Right cardiac atrium (tissue), 5 donors: ENCODE results near the gene RGS2. TPM values are rescaled to one million over a fixed set of nuclear protein-coding genes. Genes with fewer than 3 reads are reported as not detected.

Experiments
- ATAC-seq, 2 donors: fragments of 200-7000 bp; cut with Tn5 transposase; one replicate each; pipeline versions ENCODE4 v1.8.0 to v1.9.1; 2020; ENCODE audit warnings: moderate library complexity in 2 of 2, mild to moderate bottlenecking in 1 of 2
- DNase-seq, 3 donors: peaks; one replicate each; pipeline ENCODE4 v3.0.0-alpha.2; 2020
- H3K27ac ChIP-seq: one replicate; pipeline ENCODE4 v1.5.1; 2013; ENCODE audit warnings: mild to moderate bottlenecking, low read length, control low read depth, moderate library complexity
- H3K27me3 ChIP-seq: one replicate; pipeline ENCODE4 v1.6.1; 2013; ENCODE audit not compliant: control insufficient read depth, insufficient read depth
- H3K4me1 ChIP-seq: one replicate; pipeline ENCODE4 v1.6.1; 2013; ENCODE audit warnings: low read length; ENCODE audit not compliant: control insufficient read depth, insufficient read depth
- H3K4me3 ChIP-seq: one replicate; pipeline ENCODE4 v1.5.1; 2013; ENCODE audit warnings: low read length, control low read depth
- H3K9me3 ChIP-seq: one replicate; pipeline ENCODE4 v1.6.1; 2013; ENCODE audit warnings: low read length; ENCODE audit not compliant: control insufficient read depth
- WGBS: extraction: QIAGEN DNeasy Blood & Tissue Kit; methylation state at CpG from one replicate; pipeline ENCODE4 v1.1.7; 2013; 5-methylcytosine and 5-hydroxymethylcytosine counted together
- intact Hi-C, 4 donors: fragments of 100-400 bp; cut with DNase I; formaldehyde crosslinking; loops; one replicate each; pipeline versions ENCODE4 v1.11.0 to v1.14.0; 2022 to 2023
- long read RNA-seq, 4 donors: library from polyadenylated mRNA; unstranded; transcript quantifications; one replicate each; pipeline ENCODE4 v2.0.0, GENCODE V29; 2020 to 2021
- polyA plus RNA-seq: library from polyadenylated mRNA; stranded (reverse); fragments of 200-250 nt; gene quantifications from one replicate; pipeline ENCODE4 v1.2.3, GENCODE V29; 2013
- total RNA-seq, 4 donors: library from RNA; stranded (reverse); fragmentation: NEBNext Ultra II Directional; extraction: Animal tissue kit (Norgen Biotek cat#: 25700); gene quantifications; one replicate each; pipeline ENCODE4 v1.2.1, GENCODE V29; 2021
- donor health status: healthy with polysubstance abuse.
- donor health status: DM: no; HTN: yes; CAD: no.
- donor health status: DM: no; HTN: no; CAD: no.
- donor health status: DM: no; HTN: yes; CAD: no; lungs with severe emphysema.
- donor health status: DM: yes; HTN: yes; CAD: no.

RGS2 gene, protein sequence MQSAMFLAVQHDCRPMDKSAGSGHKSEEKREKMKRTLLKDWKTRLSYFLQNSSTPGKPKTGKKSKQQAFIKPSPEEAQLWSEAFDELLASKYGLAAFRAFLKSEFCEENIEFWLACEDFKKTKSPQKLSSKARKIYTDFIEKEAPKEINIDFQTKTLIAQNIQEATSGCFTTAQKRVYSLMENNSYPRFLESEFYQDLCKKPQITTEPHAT
- total RNA-seq (100 to 1,000 TPM in 1 of 4 donors, 10 to 100 TPM in 3; 24.0 to 106 (median 38.0) TPM), polyA plus RNA-seq (56.4 TPM)
- long read RNA-seq, donor 1, transcript RGS2-201 (5 exons, 1,354 nt), result major isoform, 10 of 11 reads
- long read RNA-seq, donor 1, partial matches to known transcripts, result 1 of 11 reads
- long read RNA-seq, donor 1, other reads (novel, unspliced or antisense), result 0 of 11 reads
- long read RNA-seq, donor 2, transcript RGS2-201 (5 exons, 1,354 nt), result major isoform, 14 of 16 reads
- long read RNA-seq, donor 2, partial matches to known transcripts, result 1 of 16 reads
- long read RNA-seq, donor 2, other reads (novel, unspliced or antisense), result 1 of 16 reads
- long read RNA-seq, donor 3, transcript RGS2-201 (5 exons, 1,354 nt), result major isoform, 106 of 119 reads
- long read RNA-seq, donor 3, partial matches to known transcripts, result 5 of 119 reads
- long read RNA-seq, donor 3, other reads (novel, unspliced or antisense), result 4 of 119 reads
- long read RNA-seq, donor 4, partial matches to known transcripts, result 2 of 6 reads
- long read RNA-seq, donor 4, other reads (novel, unspliced or antisense), result 0 of 6 reads

DNA sequence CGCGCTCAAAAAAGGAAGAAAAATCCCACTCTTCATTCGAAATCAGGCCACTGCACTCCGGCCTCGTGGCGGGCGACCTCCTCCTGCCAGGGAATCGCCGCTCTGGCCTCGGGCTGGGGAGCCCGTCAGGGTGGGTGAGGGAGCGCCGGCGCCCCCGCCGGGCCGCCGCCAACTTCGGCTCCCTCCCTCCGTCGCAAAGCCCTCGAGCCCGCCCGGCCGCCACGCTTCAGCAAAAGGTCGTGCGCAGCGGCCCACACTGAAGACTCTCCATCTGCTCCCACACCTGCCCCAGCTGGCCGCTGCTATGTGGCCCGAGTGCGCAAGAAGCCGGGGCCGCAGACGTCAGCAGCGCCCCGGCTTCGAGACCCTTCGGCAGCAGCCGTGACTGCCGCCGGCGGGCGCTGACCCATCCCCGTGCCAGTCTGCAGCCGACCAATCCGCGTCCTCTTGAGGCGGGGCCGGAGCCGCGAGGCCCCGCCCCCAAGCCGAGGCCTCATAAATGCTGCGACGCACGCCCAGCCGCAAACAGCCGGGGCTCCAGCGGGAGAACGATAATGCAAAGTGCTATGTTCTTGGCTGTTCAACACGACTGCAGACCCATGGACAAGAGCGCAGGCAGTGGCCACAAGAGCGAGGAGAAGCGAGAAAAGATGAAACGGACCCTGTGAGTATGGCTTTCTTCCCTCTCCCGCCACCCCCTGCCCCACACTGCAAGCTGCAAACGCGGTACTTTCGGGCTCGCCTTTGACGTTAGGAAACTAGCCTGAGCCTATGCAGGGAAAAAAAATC lies at the start of gene RGS2:
TSS of gene RGS2 (plus strand) at position 522 of the 789 bp plus-strand sequence. CDS start at position 555, 33 bp downstream.
- intact Hi-C loops, result loop anchor here in 2 of 4 donors (5.0 to 10.0 kb wide), 3 partner anchors 206 to 314 kb away; partner anchors contain the start of gene CDC73 (in 1 of the 2)
- peak within 1 kb of the TSS; percentile 87 for H3K4me3 ChIP-seq
- no peaks in the 10 kb centered on the region for H3K4me1 ChIP-seq
- H3K9me3 ChIP-seq, result no peaks in the 10 kb centered on the region
- H3K27ac ChIP-seq, result peak within 1 kb of the TSS; percentile 93
- under 1% methylated on average over 72 of the region's 72 CpGs for WGBS
- H3K27me3 ChIP-seq, result no peaks in the 10 kb centered on the region
- peak; percentile 93 to 97 (median 97) for DNase-seq
- peak; percentile 99 for ATAC-seq

GRCh38 chr1:192759104-192759503 lies 49.7 kb upstream of the RGS2 start:
- no peaks in the 10 kb centered on the region for H3K4me1 ChIP-seq
- H3K27ac ChIP-seq, result no peak overlapping the region
- no peak overlapping the region for H3K4me3 ChIP-seq
- WGBS, result 97% methylated on average over 1 of the region's 1 CpG
- ATAC-seq (no peak), DNase-seq (no peak)
- no peaks in the 10 kb centered on the region for H3K9me3 ChIP-seq
- no peaks in the 10 kb centered on the region for H3K27me3 ChIP-seq
- intact Hi-C loops, result no loop called here

DNA sequence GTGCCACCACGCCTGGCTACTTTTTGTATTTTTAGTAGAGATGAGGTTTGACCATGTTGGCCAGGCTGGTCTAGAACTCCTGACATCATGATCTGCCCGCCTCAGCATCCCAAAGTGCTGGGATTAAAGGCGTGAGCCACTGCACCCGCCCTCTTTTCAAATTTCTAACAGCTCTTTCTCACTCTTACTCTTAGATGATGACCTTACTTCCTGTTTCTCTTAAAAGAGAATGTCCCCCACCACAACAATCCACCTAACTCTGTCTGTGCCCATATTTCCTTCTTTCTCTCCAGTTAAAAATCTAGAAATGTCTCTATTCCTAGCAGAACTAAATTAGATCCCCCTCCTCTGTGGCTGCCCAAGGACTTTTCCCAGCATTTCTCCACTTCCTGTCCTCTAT lies 46.6 kb upstream of the RGS2 start:
- 95% methylated on average over 4 of the region's 4 CpGs for WGBS
- intact Hi-C loops, result no loop called here
- ATAC-seq, result no peak
- H3K4me3 ChIP-seq, result no peak overlapping the region
- H3K4me1 ChIP-seq, result no peaks in the 10 kb centered on the region
- H3K27ac ChIP-seq, result no peak overlapping the region
- no peak for DNase-seq
- no peaks in the 10 kb centered on the region for H3K27me3 ChIP-seq
- H3K9me3 ChIP-seq, result no peaks in the 10 kb centered on the region

DNA sequence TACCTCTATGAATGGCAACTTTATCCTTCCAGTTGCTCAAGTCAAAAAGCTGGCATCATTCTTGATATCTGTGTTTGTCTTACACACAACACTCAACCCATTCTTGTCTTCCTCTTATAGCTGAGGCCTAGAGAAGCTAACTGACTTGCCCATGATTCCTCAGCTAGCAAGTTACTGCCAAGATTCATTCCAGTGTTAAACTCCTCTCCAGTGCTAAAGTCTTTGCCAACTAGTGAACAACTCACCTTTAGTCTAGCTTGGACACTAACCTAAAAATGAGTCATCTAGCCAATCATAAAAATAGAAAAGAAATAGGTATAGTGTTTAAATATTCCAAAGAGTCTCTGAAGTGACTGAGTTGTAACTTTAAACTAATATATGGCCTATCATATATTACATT lies 45.6 kb upstream of the RGS2 start:
- H3K9me3 ChIP-seq, result no peaks in the 10 kb centered on the region
- no peak overlapping the region for H3K27ac ChIP-seq
- intact Hi-C loops, result no loop called here
- no peak for DNase-seq
- H3K27me3 ChIP-seq, result no peaks in the 10 kb centered on the region
- H3K4me3 ChIP-seq, result no peak overlapping the region
- no peaks in the 10 kb centered on the region for H3K4me1 ChIP-seq
- ATAC-seq, result no peak

- Histone ChIP-seq H3K9me3 (no peaks in the 10 kb centered on the region), H3K27ac (no peak overlapping the region), H3K4me1 (no peaks in the 10 kb centered on the region), H3K4me3 (no peak overlapping the region), H3K27me3 (no peaks in the 10 kb centered on the region)
- intact Hi-C loops, result no loop called here
- ATAC-seq (no peak), DNase-seq (no peak)
- WGBS, result 39% methylated on average over 1 of the region's 1 CpG
Observed at GRCh38 chr1:192763756-192764155, 45.1 kb upstream of the RGS2 start.

DNA sequence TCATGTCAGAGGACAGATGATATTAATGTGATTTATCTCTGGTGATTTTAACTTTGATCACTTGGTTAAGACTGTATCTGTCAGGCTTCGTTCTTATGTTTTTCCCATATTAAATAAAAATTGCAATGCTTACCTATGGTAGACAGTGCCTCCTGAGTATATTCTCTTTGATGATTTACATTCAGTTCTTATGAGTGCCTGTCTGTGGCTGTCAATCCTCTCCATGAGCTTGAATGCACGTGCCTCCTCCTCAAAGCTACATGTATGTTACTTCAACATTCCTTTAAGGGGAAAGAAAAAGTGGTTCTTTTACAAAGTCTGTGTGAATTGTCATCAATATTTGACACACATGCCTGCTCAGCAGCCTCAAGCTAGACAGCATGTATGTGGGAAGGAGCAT lies 44.2 kb upstream of the RGS2 start:
- no peak for DNase-seq
- intact Hi-C loops, result no loop called here
- 87% methylated on average over 2 of the region's 2 CpGs for WGBS
- no peak for ATAC-seq
- H3K27ac ChIP-seq, result no peak overlapping the region
- no peaks in the 10 kb centered on the region for H3K4me1 ChIP-seq
- H3K9me3 ChIP-seq, result no peaks in the 10 kb centered on the region
- H3K27me3 ChIP-seq, result no peaks in the 10 kb centered on the region
- H3K4me3 ChIP-seq, result no peak overlapping the region

DNA sequence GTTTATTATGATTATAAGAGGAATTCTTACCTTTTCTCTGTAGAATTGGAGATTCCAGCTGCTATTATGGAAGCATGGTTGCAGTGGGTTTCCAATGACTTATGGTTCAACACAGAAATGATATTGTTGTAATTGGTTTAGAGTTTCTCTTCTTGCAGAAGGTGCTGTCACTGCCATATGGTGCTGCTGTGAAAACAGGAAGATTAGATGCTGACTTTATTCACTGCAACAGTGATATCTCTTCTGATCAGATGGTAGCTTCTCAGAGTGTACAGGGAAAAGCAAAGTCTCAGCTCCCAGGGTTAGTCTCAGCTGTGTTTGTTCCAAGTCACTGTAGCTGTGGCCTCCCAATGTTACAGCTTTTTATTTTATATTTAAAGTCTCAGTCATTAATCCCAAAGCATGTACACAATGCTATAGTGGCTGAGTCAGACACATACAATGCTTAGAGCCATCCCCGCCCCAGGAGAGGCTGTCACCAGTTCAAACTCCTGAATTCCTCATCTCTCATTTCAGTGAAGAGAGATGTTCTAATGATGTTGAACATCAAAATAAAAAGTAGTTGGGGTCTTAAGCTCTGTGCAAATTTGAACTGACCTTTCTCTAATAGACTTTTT lies 42.7 kb upstream of the RGS2 start:
- no peaks in the 10 kb centered on the region for H3K27me3 ChIP-seq
- 87% methylated on average over 1 of the region's 1 CpG for WGBS

GRCh38 chr1:192766876-192767275 lies 42.0 kb upstream of the RGS2 start:
- H3K27ac ChIP-seq, result no peak overlapping the region
- WGBS, result 79% methylated on average over 3 of the region's 3 CpGs
- no peak for ATAC-seq
- H3K4me3 ChIP-seq, result no peak overlapping the region
- no peaks in the 10 kb centered on the region for H3K4me1 ChIP-seq
- no peak for DNase-seq
- H3K27me3 ChIP-seq, result no peaks in the 10 kb centered on the region
- H3K9me3 ChIP-seq, result no peaks in the 10 kb centered on the region
- intact Hi-C loops, result no loop called here

More for the DNA sequence above, 42.7 kb upstream of the RGS2 start:
- no peak for ATAC-seq
- Histone ChIP-seq H3K4me3 (no peak overlapping the region), H3K27ac (no peak overlapping the region), H3K9me3 (no peaks in the 10 kb centered on the region), H3K4me1 (no peaks in the 10 kb centered on the region)
- intact Hi-C loops, result no loop called here
- DNase-seq, result no peak

DNA sequence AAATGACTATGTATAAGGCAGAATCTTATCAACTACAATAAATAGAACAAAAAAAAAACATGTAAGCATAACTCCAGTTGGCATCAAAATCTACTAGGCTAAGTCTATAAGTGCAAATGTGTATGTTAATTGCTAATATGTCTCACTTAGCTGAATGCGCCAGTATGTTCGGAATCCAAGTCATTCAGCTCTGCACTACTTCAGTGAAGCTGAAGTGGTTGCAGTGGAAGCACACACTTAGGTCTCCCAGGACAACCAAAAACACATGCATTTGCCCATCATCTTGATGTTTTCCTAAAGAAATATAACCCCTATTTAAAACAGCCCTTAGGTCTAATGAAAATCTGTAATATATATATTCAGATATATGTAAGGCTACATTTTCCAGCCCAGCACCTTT lies 41.0 kb upstream of the RGS2 start:
- intact Hi-C loops, result no loop called here
- 72% methylated on average over 2 of the region's 2 CpGs for WGBS

DNA sequence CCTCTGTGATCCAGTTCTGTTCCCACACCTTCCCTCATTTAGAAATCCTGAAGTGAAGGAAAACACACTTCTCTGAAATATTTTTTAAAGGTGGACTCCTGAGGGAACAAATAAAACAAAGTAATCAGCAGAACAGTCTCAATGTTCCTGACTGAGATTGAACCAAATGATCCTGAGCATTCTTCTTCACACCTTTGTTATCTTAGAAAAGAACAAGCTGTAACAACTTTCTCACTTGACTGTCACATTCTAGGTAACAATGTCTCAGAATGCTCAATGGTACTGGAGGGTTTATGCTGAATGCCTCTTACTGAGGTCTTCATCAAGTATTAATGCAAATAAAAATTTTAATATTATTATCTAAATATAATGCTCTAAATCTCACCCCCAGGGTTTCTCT lies 40.4 kb upstream of the RGS2 start:
- no peaks in the 10 kb centered on the region for H3K4me1 ChIP-seq
- H3K9me3 ChIP-seq, result no peaks in the 10 kb centered on the region
- H3K4me3 ChIP-seq, result no peak overlapping the region
- H3K27ac ChIP-seq, result no peak overlapping the region
- no peak for DNase-seq
- ATAC-seq, result peak in 1 of 2 donors; percentile 49
- H3K27me3 ChIP-seq, result no peaks in the 10 kb centered on the region
- intact Hi-C loops, result no loop called here

More for the DNA sequence above, 41.0 kb upstream of the RGS2 start:
- ATAC-seq (peak; percentile 60 to 77), DNase-seq (no peak)
- H3K27ac ChIP-seq, result no peak overlapping the region
- H3K4me3 ChIP-seq, result no peak overlapping the region
- no peaks in the 10 kb centered on the region for H3K9me3 ChIP-seq
- no peaks in the 10 kb centered on the region for H3K4me1 ChIP-seq
- no peaks in the 10 kb centered on the region for H3K27me3 ChIP-seq
